GM12872 (cell line): ENCODE data around the gene MAPK10.

ENCODE experiments used
- CTCF ChIP-seq: IDR thresholded peaks from 3 replicates; pipeline ENCODE4 v1.5.1; 2011; ENCODE audit warnings: low read depth, mild to moderate bottlenecking, low read length, moderate library complexity; ENCODE audit not compliant: insufficient read depth

The MAPK10 gene

DNA sequence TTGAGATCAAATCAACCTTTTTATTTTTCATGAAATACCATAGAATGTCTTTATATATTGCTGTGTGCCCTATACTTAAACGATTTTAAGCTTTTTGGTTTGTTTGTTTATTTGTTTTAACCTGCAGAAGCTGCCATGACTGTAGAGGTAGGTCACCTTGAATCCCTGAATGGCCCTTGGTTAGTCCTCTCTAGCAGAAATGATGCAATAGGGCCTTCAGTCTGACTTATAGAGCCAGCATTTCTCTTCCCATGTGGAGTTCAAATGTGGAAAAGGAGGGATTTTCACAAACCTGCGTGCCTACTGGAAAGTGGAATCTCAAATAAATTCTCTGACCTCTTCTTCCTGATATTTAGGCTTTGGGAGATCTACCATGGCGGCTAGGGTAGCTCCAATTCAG, 327.9 kb downstream of the MAPK10 start:
- TF ChIP-seq CTCF = no peak

DNA sequence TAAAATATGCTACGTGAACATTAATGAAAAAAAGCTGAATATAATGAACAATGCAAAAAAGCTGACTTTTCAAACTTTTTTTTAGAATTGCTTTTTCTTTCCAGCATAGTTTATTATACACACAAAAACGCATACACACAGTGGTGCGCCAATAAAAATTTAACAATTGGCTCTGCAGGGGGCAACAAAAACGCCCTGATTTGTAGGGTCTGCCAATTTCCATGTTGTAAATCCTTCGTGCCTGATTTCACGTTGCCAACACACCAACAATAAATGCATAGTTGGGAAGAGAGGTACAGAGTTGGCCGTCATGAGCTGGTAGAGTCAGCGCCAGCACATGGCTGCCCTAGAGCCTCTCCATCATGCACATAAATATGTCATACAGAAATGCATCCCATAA, 333.1 kb downstream of the MAPK10 start:
- TF ChIP-seq CTCF = no peak

DNA sequence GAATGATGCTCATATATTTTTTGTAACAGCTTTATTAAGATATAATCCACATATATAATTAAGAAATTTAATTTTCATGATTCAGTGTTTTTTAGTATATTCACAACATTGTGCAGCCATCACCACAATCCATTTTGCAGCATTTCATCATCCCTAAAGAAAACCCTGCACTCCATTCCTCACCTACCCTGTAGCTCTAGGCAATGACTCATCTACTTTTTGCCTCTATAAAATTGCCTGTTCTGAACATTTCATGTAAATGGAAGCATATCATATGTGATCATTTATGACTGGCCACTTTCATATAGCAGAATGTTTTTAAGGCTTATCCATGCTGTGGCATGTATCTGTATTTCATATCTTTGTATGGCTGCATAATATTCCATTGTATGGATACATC, 339.9 kb downstream of the MAPK10 start:
- no peak for TF ChIP-seq CTCF

GRCh38 chr4:86019362-86019761, 340.5 kb downstream of the MAPK10 start:
- no peak for TF ChIP-seq CTCF

DNA sequence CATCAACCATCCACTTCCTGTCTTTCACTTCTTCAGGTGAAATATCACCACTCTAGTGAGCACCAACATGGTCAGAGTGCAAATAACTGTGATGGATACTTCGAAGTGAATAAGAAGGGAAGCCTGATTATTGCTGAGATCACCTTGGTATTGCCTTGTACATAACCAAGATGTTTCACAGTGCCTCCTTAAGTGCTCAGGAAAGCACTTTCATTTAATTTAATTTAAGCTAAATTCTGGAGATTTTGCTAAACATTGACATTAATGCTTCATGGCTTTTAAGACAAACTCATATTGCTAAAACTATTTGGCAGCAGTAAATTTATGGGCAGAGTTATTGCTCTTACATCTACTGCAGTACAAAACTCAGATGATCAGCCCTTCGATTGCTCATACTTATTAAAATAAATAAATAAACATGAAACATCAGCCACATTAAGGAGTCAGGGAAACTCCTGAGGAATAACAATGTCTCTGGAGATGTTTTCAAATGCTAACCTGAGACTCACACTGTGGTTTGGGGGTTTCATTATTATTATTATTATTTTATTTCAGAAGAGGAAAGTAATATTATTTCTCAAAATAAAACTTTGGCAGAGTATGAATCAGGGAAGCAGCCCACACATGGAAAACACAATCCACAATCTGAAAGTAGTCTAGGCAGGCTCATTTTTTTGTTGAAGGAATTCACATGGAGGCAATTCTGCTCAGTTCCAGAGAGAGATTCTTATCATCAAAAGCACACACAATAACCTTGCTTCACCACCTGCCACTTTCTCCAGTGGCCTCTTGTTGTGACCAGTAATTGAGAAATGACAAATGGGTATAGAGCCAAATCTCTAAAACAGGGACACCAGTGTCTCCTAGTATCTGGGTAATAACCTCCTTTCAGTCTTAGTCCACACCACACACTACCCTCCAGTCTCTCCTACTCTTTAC, 344.2 kb downstream of the MAPK10 start:
- no peak for TF ChIP-seq CTCF

DNA sequence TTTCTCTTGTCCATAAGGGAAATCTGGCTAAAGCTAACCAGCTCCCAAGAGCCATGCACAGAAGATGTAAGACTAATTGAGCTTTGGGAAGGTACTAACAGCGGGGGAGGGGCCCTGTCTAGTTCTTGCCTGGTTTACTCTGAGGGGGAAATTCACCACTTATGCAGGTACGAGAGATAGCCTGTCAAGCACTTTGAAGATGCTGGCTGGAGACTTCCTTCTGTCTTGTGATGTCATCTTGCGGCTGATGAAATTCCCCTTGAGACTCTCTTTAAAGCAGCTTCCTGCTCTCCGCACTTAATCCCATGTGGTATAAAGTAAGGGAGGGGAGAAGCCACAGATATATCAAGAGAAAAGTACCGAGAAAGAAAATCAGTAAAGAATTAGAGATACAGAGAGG, 345.3 kb downstream of the MAPK10 start:
- TF ChIP-seq CTCF = no peak

- no peak for TF ChIP-seq CTCF
Measured at GRCh38 chr4:86013621-86014020, 346.2 kb downstream of the MAPK10 start.
